Glomerular endothelial cell (primary cell): ENCODE measurements around the gene TXNRD1. TPM values are rescaled to one million over a fixed set of nuclear protein-coding genes. Genes with fewer than 3 reads are reported as not detected.
"Not testable (repeated sequence)": the region's sequence is repeated elsewhere in the genome, so short reads cannot be mapped to it uniquely, and the experiment has no call there.

Source experiments
- DNase-seq: peaks from one replicate; pipeline ENCODE4 v3.0.0-alpha.2; 2011; ENCODE audit warnings: low read depth, low spot score; ENCODE audit errors: extremely low read depth
- total RNA-seq: library from RNA; depleted of rRNA; stranded (reverse); fragments of >200 nt; gene quantifications from 2 replicates; pipeline ENCODE4 v1.2.3, GENCODE V29; 2015

Gene TXNRD1
- total RNA-seq, 1 donor from 2014 or later, result 171 TPM

DNA sequence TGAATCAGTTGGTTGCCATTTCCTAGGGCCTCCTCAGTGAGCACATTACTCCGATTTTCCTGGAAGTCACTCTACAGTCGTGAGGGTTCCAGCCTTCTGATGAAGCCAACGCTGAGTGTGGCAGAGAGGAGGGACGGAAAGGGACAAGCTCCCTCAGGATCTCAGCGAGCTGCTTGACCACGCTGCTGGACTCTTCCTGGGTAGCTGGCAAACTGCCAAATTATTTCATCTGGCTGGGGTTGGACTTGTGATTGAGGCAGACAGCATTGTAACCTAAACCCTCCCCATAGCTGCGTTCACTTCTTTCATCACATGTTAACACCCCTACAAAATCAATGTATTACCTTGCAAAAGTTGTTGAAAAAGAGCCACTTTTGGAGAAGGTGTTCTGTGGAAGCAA lies 171.6 kb downstream of the TXNRD1 start:
- DNase-seq, result no peak

DNA sequence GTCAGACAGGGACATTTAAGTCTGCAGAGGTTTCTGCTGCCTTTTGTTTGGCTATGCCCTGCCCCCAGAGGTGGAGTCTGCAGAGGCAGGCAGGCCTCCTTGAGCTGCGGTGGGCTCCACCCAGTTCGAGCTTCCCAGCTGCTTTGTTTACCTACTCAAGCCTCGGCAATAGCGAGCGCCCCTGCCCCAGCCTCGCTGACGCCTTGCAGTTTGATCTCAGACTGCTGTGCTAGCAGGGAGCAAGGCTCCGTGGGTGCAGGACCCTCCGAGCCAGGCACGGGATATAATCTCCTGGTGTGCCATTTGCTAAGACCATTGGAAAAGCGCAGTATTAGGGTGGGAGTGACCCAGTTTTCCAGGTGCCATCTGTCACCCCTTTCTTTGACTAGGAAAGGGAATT lies 178.5 kb downstream of the TXNRD1 start:
- DNase-seq, result not testable (repeated sequence)

Other genes with a start within 250 kb of the TXNRD1 start
- 17.6 and 25.7 TPM in 2 replicates for gene TDG, start 249.9 kb upstream of the TXNRD1 start, total RNA-seq
- gene GLT8D2, start 165.6 kb upstream of the TXNRD1 start, total RNA-seq, result 2.3 and 3.8 TPM in 2 replicates
- gene HCFC2, start 151.2 kb upstream of the TXNRD1 start, total RNA-seq, result 12.6 and 14.0 TPM in 2 replicates
- gene NFYB, start 77.6 kb upstream of the TXNRD1 start, total RNA-seq, result 10.0 and 21.4 TPM in 2 replicates
- gene EID3, start 88.0 kb downstream of the TXNRD1 start, total RNA-seq, result 1.4 and 5.8 TPM in 2 replicates
- 21.8 and 33.9 TPM in 2 replicates for gene CHST11, start 241.2 kb downstream of the TXNRD1 start, total RNA-seq